Mesenchymal stem cell (in vitro differentiated cells and primary cell): Measurements from ENCODE around the gene RAD1.
"Not testable (repeated sequence)": the region's sequence is repeated elsewhere in the genome, so short reads cannot be mapped to it uniquely, and the experiment has no call there.

Source experiments
- DNase-seq: peaks from one replicate; pipeline ENCODE4 v3.0.0-alpha.2; 2013
- H2AFZ ChIP-seq: one replicate; pipeline ENCODE4 v1.6.1; 2013; ENCODE audit warnings: low read depth, mild to moderate bottlenecking, control low read depth, inconsistent platforms, low read length, moderate library complexity
- H2AK5ac ChIP-seq: 2 replicates; pipeline ENCODE4 v1.6.1; 2013; ENCODE audit warnings: low read length, moderate library complexity, mild to moderate bottlenecking, inconsistent platforms; ENCODE audit not compliant: severe bottlenecking
- H2BK120ac ChIP-seq: one replicate; pipeline ENCODE4 v1.6.1; 2013; ENCODE audit warnings: low read depth, mild to moderate bottlenecking, inconsistent platforms, low read length, moderate library complexity
- H2BK12ac ChIP-seq, 2 experiments: one replicate each; pipeline ENCODE4 v1.6.1; 2013; ENCODE audit warnings: inconsistent platforms in 2 of 2, low read length in 2 of 2, mild to moderate bottlenecking in 2 of 2, moderate library complexity in 2 of 2, control low read depth in 1 of 2
- H2BK15ac ChIP-seq: one replicate; pipeline ENCODE4 v1.6.1; 2013; ENCODE audit warnings: mild to moderate bottlenecking, low read depth, inconsistent platforms; ENCODE audit not compliant: poor library complexity, severe bottlenecking
- H2BK5ac ChIP-seq: 2 replicates; pipeline ENCODE4 v1.6.1; 2013; ENCODE audit warnings: low read depth, mild to moderate bottlenecking, low read length, control low read depth, inconsistent platforms; ENCODE audit not compliant: poor library complexity, severe bottlenecking
- H3K14ac ChIP-seq, 2 experiments: one replicate each; pipeline ENCODE4 v1.6.1; 2013; ENCODE audit warnings: inconsistent platforms in 2 of 2, low read length in 2 of 2, control low read depth in 1 of 2, mild to moderate bottlenecking in 1 of 2, moderate library complexity in 1 of 2
- H3K18ac ChIP-seq, 2 experiments: one replicate each; pipeline ENCODE4 v1.6.1; 2013; ENCODE audit warnings: inconsistent platforms in 2 of 2, low read length in 2 of 2, control low read depth in 1 of 2, low read depth in 1 of 2, mild to moderate bottlenecking in 1 of 2
- H3K23ac ChIP-seq, 2 experiments: one replicate each; pipeline ENCODE4 v1.6.1; 2013; ENCODE audit warnings: inconsistent platforms in 2 of 2, low read length in 2 of 2, mild to moderate bottlenecking in 2 of 2, moderate library complexity in 2 of 2, control low read depth in 1 of 2
- H3K27ac ChIP-seq: 2 replicates; pipeline ENCODE4 v1.5.1; 2013; ENCODE audit warnings: mild to moderate bottlenecking, moderate library complexity, low read length, control low read depth, inconsistent platforms; ENCODE audit not compliant: poor library complexity, severe bottlenecking
- H3K27me3 ChIP-seq, 2 experiments: 2 replicates each; pipeline versions ENCODE4 v1.6.1 to v1.7.0; 2013; ENCODE audit warnings: low read length in 2 of 2, mild to moderate bottlenecking in 2 of 2, moderate library complexity in 2 of 2, control low read depth in 1 of 2, inconsistent platforms in 1 of 2; ENCODE audit not compliant: control insufficient read depth in 1 of 2, insufficient read depth in 1 of 2
- H3K36me3 ChIP-seq, 2 experiments: 2 replicates each; pipeline versions ENCODE4 v1.6.1 to v1.7.0; 2013; ENCODE audit warnings: low read length in 2 of 2, control low read depth in 1 of 2, inconsistent platforms in 1 of 2, low read depth in 1 of 2, mild to moderate bottlenecking in 1 of 2; ENCODE audit not compliant: insufficient read depth in 2 of 2, control insufficient read depth in 1 of 2
- H3K4ac ChIP-seq, 2 experiments: one replicate each; pipeline ENCODE4 v1.6.1; 2013; ENCODE audit warnings: inconsistent platforms in 2 of 2, low read length in 2 of 2, mild to moderate bottlenecking in 2 of 2, moderate library complexity in 2 of 2, control low read depth in 1 of 2, low read depth in 1 of 2
- H3K4me1 ChIP-seq: 2 replicates; pipeline ENCODE4 v1.6.1; 2013; ENCODE audit warnings: low read depth, low read length, control low read depth; ENCODE audit not compliant: control insufficient read depth, insufficient read depth
- H3K4me2 ChIP-seq: 2 replicates; pipeline ENCODE4 v1.6.1; 2013; ENCODE audit warnings: low read length, mild to moderate bottlenecking, inconsistent platforms; ENCODE audit not compliant: poor library complexity, severe bottlenecking
- H3K4me3 ChIP-seq, 2 experiments: 2 replicates each; pipeline versions ENCODE4 v1.5.1 to v1.7.0; 2013; ENCODE audit warnings: low read length in 2 of 2, mild to moderate bottlenecking in 2 of 2, control low read depth in 1 of 2, low read depth in 1 of 2; ENCODE audit not compliant: insufficient read depth in 1 of 2
- H3K79me1 ChIP-seq: replicated peaks from 2 replicates; pipeline ENCODE4 v1.6.1; 2013; ENCODE audit warnings: mild to moderate bottlenecking, control low read depth, low read length, inconsistent platforms; ENCODE audit not compliant: poor library complexity, severe bottlenecking
- H3K9ac ChIP-seq: 2 replicates; pipeline ENCODE4 v1.7.0; 2013; ENCODE audit warnings: mild to moderate bottlenecking, low read length, moderate library complexity
- H3K9me3 ChIP-seq: 2 replicates; pipeline ENCODE4 v1.7.0; 2013; ENCODE audit warnings: mild to moderate bottlenecking, low read length; ENCODE audit not compliant: control insufficient read depth
- H4K8ac ChIP-seq: one replicate; pipeline ENCODE4 v1.6.1; 2013; ENCODE audit warnings: inconsistent platforms, mild to moderate bottlenecking, low read length, moderate library complexity
- H4K91ac ChIP-seq: one replicate; pipeline ENCODE4 v1.6.1; 2013; ENCODE audit warnings: mild to moderate bottlenecking, low read length, inconsistent platforms
- WGBS: methylation state at CpG from one replicate; pipeline ENCODE4 v1.1.7; 2013; ENCODE audit warnings: mixed read lengths; 5-methylcytosine and 5-hydroxymethylcytosine counted together

Gene RAD1

DNA sequence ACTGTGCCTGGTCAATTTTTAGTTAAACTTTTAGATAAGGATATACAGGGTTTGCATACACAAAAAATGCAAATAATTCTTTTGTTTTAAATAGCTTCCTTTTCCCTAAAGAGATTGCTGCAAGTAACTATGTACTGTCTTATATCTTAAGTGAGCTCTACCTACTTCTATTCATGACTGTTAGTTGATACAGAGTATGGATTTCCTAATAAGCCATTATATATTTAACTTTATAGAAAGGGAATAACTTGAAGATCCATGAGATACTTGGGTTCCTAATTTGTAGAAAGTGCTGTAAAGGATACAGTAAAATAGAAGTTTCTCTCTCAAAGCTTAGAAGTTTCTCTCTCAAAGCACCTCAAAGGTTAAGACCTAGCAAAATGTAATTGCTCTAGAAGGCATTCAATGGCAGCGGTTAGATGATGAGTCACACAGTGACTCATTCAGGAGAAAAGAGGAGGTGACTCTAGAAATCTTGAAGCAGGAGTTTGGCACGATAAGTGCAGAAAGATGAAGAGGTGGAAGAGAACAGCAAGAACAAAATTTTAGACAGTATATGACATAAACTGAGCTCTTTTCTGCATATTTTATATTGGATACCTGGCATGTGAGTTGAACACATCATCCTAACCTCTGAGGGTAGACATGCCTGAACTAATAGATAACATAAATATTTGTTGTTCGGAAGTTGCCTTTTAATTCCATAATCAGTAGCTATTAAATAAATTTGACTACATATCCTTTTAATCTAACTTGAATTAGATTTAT, 8.6 kb upstream of the RAD1 start:
- H3K4me2 ChIP-seq, result no peak overlapping the region
- no peaks in the 10 kb centered on the region for H3K27me3 ChIP-seq
- no peak overlapping the region for H2BK5ac ChIP-seq
- no peak overlapping the region for H3K18ac ChIP-seq
- H3K27ac ChIP-seq, result peak overlapping the region; percentile 86
- H3K23ac ChIP-seq, result no peak overlapping the region
- H3K4me3 ChIP-seq, result no peak overlapping the region
- H3K4ac ChIP-seq, result no peak overlapping the region
- no peak overlapping the region for H4K8ac ChIP-seq
- H3K9ac ChIP-seq, result peak overlapping the region; percentile 49
- peaks cover 13 to 81% of the 10 kb centered on the region in 2 experiments for H3K36me3 ChIP-seq
- no peak overlapping the region for H2AFZ ChIP-seq
- peak; percentile 93 for DNase-seq
- H2AK5ac ChIP-seq, result peak overlapping the region; percentile 88
- peaks cover 5% of the 10 kb centered on the region for H3K4me1 ChIP-seq
- H3K14ac ChIP-seq, result no peak overlapping the region
- no peak overlapping the region for H2BK12ac ChIP-seq
- H3K9me3 ChIP-seq, result no peaks in the 10 kb centered on the region
- peaks cover 4% of the 10 kb centered on the region for H3K79me1 ChIP-seq
- no peak overlapping the region for H4K91ac ChIP-seq
- 0% methylated on average over 2 of the region's 3 CpGs for WGBS
- H2BK120ac ChIP-seq, result no peak overlapping the region
- H2BK15ac ChIP-seq, result no peak overlapping the region

GRCh38 chr5:34923256-34923655, 8.0 kb upstream of the RAD1 start:
- H3K27me3 ChIP-seq, H2BK120ac ChIP-seq, H2BK15ac ChIP-seq, H3K4ac ChIP-seq, H4K8ac ChIP-seq, DNase-seq, H3K23ac ChIP-seq, H3K9me3 ChIP-seq, H3K4me3 ChIP-seq, H3K79me1 ChIP-seq, H3K4me1 ChIP-seq, H3K18ac ChIP-seq, H3K14ac ChIP-seq, H2AFZ ChIP-seq, H4K91ac ChIP-seq, H3K4me2 ChIP-seq: not testable (repeated sequence)
- peaks cover 14 to 81% of the 10 kb centered on the region in 2 experiments for H3K36me3 ChIP-seq
- peak overlapping the region; percentile 88 for H2AK5ac ChIP-seq
- H2BK12ac ChIP-seq, result peak overlapping the region in 1 of 2 experiments; percentile 18
- peak overlapping the region; percentile 45 for H3K9ac ChIP-seq
- H3K27ac ChIP-seq, result peak overlapping the region; percentile 86
- peak overlapping the region; percentile 46 for H2BK5ac ChIP-seq
- WGBS, result 89% methylated on average over 8 of the region's 9 CpGs

DNA sequence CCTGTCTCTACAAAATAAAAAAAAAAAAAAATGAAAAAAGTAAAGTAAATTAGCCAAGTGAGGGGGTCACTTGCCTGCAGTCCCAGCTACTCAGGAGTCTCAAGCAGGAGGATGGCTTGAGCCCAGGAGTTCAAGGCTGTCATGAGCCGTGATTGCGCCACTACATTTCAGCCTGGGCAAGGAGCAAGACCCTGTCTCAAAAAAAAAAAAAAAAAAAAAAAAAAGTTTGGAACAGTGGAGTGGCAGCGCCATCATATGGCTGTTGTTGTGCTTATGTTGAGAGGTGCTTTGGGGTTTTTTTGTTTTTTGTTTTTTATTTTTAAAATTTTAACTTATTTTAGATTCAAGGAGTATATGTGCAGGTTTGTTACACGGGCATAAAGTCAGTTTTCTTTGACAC, 3.8 kb upstream of the RAD1 start:
- no peak overlapping the region for H4K8ac ChIP-seq
- no peak overlapping the region for H3K23ac ChIP-seq
- no peak overlapping the region for H2BK15ac ChIP-seq
- no peak overlapping the region for H3K4ac ChIP-seq
- no peak overlapping the region for H2BK12ac ChIP-seq
- 100% methylated on average over 2 of the region's 4 CpGs for WGBS
- H2AFZ ChIP-seq, result no peak overlapping the region
- no peaks in the 10 kb centered on the region for H3K9me3 ChIP-seq
- H3K18ac ChIP-seq, result no peak overlapping the region
- H3K9ac ChIP-seq, result peak overlapping the region; percentile 46
- peaks cover 10 to 47% of the 10 kb centered on the region in 2 experiments for H3K36me3 ChIP-seq
- H3K27ac ChIP-seq, result no peak overlapping the region
- no peak overlapping the region for H2AK5ac ChIP-seq
- H3K27me3 ChIP-seq, result no peaks in the 10 kb centered on the region
- H3K4me3 ChIP-seq, result no peak overlapping the region
- H3K4me2 ChIP-seq, result no peak overlapping the region
- H3K4me1 ChIP-seq, result peaks cover 5% of the 10 kb centered on the region
- no peak overlapping the region for H4K91ac ChIP-seq
- peak; percentile 28 for DNase-seq
- no peak overlapping the region for H2BK5ac ChIP-seq
- no peak overlapping the region for H2BK120ac ChIP-seq
- peaks cover 2% of the 10 kb centered on the region for H3K79me1 ChIP-seq
- H3K14ac ChIP-seq, result no peak overlapping the region

- no peak for DNase-seq
- Histone ChIP-seq H3K36me3 (peaks cover 6 to 37% of the 10 kb centered on the region in 2 experiments), H2AFZ (no peak overlapping the region), H2BK15ac (no peak overlapping the region), H3K4me3 (no peak overlapping the region), H2BK120ac (no peak overlapping the region), H2AK5ac (no peak overlapping the region), H3K79me1 (peaks cover 2% of the 10 kb centered on the region), H3K9ac (peak overlapping the region; percentile 18), H4K8ac (no peak overlapping the region), H4K91ac (no peak overlapping the region), H3K14ac (no peak overlapping the region), H3K4me1 (peaks cover 2% of the 10 kb centered on the region), H2BK5ac (no peak overlapping the region), H3K4ac (no peak overlapping the region), H3K27me3 (no peaks in the 10 kb centered on the region), H3K18ac (no peak overlapping the region), H3K23ac (no peak overlapping the region), H3K4me2 (no peak overlapping the region), H2BK12ac (no peak overlapping the region), H3K9me3 (no peaks in the 10 kb centered on the region), H3K27ac (no peak overlapping the region)
- 100% methylated on average over 3 of the region's 4 CpGs for WGBS
Observed at GRCh38 chr5:34918025-34918424, 2.7 kb upstream of the RAD1 start.
